Neural progenitor cell (in vitro differentiated cells): ENCODE measurements around the gene SKAP2.

Source experiments
- EZH2 ChIP-seq: fragments of 200-600 bp; sonication (generic); IDR thresholded peaks from 2 replicates; pipeline ENCODE4 v1.6.1; 2017; ENCODE audit warnings: antibody characterized with exemption, mild to moderate bottlenecking, moderate library complexity
- TF ChIP-seq, protein P1 (sequence below): fragments of 200-600 bp; sonication (generic); IDR thresholded peaks from 2 replicates; pipeline ENCODE4 v1.5.1; 2017; ENCODE audit warnings: antibody characterized with exemption, mild to moderate bottlenecking

DNA sequence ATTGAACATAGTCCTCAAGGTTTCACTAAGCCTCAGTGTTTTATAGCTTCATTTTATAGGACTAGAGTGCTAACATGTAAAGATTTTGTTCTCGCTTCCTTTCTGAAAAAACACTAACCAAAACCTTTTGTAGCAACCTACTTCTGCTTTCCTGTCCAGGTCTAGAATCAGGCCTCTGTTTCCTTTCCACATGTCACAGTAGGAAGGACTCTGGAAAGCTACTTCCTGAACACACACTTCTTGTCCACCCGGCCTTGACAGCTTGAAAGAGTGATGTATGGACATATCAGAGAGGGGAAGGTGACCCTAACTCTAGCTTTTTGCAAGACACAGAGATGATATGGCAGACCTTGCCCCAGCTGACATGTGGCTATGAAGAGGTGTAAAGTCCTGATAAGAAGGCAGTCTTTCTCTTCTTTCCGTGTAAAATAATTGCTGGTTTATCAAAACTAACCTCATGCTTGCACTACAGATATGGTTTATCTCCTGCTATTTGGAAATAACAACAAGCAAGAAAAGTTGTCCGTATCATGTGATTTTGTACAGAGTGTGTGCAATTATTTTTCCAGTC lies 175.4 kb downstream of the SKAP2 start:
- TF ChIP-seq, protein P1, sequence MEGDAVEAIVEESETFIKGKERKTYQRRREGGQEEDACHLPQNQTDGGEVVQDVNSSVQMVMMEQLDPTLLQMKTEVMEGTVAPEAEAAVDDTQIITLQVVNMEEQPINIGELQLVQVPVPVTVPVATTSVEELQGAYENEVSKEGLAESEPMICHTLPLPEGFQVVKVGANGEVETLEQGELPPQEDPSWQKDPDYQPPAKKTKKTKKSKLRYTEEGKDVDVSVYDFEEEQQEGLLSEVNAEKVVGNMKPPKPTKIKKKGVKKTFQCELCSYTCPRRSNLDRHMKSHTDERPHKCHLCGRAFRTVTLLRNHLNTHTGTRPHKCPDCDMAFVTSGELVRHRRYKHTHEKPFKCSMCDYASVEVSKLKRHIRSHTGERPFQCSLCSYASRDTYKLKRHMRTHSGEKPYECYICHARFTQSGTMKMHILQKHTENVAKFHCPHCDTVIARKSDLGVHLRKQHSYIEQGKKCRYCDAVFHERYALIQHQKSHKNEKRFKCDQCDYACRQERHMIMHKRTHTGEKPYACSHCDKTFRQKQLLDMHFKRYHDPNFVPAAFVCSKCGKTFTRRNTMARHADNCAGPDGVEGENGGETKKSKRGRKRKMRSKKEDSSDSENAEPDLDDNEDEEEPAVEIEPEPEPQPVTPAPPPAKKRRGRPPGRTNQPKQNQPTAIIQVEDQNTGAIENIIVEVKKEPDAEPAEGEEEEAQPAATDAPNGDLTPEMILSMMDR, result no peak
- no peak for TF ChIP-seq EZH2
